ENCODE results near the gene EXD1.
"Not testable (repeated sequence)": the region's sequence is repeated elsewhere in the genome, so short reads cannot be mapped to it uniquely, and the experiment has no call there.

The EXD1 gene

DNA sequence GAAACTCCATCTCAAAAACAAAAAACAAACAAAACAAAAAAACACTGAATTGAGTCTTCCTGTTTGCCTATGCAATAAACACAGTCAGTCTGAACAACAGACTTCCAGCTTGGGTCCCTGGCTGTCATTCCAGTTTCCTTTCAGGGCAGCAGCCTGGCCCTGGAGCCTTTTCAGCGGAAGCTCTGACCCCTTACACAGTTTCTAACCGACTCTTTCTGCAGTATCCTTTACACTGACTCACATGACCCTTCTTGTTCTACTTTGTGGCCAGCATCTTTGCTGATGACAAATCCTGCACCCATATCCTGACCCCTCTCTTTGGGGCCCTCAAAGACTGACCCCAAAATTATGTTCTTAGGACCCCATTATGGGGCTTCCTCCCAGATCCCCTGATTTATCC lies 76.1 kb downstream of the EXD1 start:
- no peak for DNase-seq (ENCODE audit: low read depth, low spot score)
- no peak overlapping the region for H3K4me3 ChIP-seq (ENCODE audit: low read length)

DNA sequence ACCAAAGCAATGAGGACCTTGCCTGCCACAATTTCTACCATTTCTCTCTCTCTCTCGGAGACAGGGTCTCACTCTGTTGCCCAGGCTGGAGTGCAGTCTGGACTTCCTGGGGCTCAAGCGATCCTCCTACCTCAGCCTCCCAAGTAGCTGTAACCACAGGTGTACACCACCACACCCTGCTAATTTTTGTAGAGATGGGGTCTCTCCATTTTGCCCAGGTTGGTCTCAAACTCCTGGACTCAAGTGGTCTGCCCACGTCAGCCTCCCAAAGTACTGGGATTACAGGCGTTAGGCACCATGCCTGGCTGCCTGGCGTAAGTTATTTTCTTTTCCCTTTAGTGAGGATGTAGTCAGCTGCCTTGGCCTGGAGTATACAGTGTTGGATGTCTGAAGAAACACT lies 76.8 kb downstream of the EXD1 start:
- no peak overlapping the region for H3K4me3 ChIP-seq (ENCODE audit: low read length)
- DNase-seq (ENCODE audit: low read depth, low spot score): no peak

DNA sequence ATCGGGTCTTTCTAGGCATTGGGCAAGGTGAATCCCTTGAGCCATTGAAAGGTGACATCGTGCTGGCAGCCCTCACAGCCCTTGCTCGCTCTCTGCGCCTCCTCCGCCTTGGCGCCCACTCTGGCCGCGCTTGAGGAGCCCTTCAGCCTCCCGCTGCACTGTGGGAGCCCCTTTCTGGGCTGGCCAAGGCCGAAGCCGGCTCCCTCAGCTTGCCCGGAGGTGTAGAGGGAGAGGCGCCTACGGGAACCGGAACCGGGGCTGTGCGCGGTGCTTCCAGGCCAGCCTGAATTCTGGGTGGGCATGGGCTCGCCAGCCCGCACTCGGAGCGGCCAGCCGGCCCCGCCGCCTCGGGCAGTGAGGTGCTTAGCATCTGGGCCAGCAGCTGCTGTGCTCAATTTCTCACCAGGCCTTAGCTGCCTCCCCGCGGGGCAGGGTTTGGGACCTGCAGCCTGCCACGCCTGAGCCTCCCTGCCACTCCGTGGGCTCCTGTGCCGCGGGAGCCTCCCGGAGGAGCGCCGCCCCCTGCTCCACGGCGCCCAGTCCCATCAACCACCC lies 79.0 kb downstream of the EXD1 start:
- no peak overlapping the region for H3K4me3 ChIP-seq (ENCODE audit: low read length)

DNA sequence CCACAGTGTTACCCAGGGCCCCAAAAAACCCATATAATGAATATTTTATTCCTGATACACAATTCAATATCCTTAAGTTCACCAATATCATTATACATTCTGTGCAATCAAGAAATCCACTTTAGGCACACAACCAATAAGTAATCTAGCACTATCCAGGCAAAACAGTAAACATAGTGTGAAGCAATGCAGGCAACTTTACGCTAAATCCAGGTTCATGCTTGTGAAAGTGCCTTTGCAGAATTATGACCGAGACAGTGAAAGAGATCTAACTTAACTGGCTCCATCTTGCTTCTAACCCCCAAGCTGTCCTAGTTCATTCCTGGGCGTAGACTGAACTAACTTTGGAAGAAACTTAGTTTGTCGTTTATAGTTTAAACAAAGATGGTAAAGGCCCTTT lies 80.3 kb downstream of the EXD1 start:
- DNase-seq (ENCODE audit: low read depth, low spot score): no peak
- H3K4me3 ChIP-seq (ENCODE audit: low read length): no peak overlapping the region

More for the DNA sequence above, 79.0 kb downstream of the EXD1 start:
- no peak for DNase-seq (ENCODE audit: low read depth, low spot score)

DNA sequence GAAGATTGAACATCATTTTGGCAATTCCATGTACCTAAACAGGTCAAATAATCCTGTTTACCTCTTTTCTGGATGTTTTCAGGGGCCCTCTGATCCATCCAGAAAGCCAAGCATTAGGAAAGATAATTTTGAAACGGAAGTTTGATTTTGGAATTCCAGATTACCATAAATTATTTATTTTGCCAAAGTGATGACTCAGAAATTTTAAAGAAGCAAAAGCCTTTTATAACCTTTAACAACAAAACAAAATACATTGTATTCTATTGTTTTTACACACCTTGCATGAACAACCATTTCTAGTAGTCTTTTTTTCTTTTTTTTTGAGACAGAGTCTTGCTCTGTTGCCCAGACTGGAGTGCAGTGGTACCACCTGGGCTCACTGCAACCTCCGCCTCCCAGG lies 82.5 kb downstream of the EXD1 start:
- DNase-seq (ENCODE audit: low read depth, low spot score): no peak
- H3K4me3 ChIP-seq (ENCODE audit: low read length): no peak overlapping the region

DNA sequence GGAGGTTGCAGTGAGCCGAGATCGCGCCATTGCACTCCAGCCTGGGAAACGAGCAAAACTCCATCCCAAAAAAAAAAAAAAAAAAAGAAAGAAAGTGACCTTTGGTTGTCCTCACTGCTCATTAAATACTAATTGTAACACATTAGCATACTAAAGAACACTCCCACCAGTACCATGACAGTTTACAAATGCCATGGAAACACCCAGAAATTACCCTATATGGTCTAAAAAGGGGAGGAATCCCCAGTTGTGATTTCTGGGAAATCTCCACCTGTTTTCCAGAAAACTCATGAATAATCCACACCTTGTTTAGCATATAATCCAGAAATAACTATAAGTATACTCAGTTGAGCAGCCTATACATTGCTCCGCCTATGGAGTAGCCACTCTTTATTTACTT lies 90.9 kb downstream of the EXD1 start:
- H3K4me3 ChIP-seq (ENCODE audit: low read length): no peak overlapping the region
- DNase-seq (ENCODE audit: low read depth, low spot score): no peak

DNA sequence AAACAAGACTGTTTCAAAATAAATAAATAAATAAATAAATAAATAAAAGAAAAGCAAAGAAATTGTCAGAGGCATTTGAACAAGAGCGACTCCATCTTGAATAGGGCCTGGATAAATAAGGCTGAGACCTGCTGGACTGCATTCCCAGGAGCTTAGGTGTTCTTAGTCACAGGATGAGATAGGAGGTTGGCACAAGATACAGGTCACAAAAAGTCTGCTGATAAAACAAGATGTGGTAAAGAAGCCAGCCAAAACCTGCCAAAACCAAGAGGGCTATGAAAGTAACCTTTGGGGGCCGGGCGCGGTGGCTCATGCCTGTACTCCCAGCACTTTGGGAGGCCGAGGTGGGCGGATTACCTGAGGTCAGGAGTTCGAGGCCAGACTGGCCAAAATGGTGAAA lies 91.4 kb downstream of the EXD1 start:
- DNase-seq (ENCODE audit: low read depth, low spot score): not testable (repeated sequence)

DNA sequence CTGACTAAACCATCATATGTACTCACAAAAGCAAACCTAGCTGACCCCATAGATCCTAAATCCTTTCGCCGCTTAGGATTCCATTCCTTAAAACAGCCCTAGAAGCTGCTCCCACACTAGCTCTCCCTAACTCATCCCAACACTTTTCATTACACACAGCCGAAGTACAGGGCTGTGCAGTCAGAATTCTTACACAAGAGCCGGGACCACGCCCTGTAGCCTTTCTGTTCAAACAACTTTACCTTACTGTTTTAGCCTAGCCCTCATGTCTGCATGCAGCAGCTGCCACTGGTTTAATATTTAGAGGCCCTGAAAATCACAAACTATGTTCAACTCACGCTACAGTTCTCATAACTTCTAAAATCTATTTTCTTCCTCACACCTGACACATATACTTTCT lies 95.0 kb downstream of the EXD1 start:
- not testable (repeated sequence) for DNase-seq (ENCODE audit: low read depth, low spot score); H3K4me3 ChIP-seq (ENCODE audit: low read length)

More for the DNA sequence above, 91.4 kb downstream of the EXD1 start:
- H3K4me3 ChIP-seq (ENCODE audit: low read length): not testable (repeated sequence)

DNA sequence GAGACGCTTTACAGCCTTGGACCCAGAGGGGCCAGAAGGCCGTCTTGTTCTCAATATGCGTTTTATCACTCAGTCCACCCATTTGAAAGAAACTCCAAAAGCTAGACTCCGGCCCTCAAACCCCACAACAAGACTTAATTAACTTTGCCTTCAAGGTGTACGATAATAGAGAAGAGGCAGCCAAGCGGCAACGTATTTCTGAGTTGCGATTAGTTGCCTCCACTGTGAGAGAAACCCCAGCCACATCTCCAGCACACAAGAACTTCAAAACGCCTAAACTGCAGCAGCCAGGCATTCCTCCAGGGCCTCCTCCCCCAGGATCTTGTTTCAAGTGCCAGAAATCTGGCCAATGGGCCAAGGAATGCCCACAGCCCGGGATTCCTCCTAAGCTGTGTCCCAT lies 97.1 kb downstream of the EXD1 start:
- H3K4me3 ChIP-seq (ENCODE audit: low read length): no peak overlapping the region
- DNase-seq (ENCODE audit: low read depth, low spot score): no peak

All from Jurkat, Clone E6-1 (cell line).